ENCODE data around the gene CAMKMT.

CAMKMT gene

DNA sequence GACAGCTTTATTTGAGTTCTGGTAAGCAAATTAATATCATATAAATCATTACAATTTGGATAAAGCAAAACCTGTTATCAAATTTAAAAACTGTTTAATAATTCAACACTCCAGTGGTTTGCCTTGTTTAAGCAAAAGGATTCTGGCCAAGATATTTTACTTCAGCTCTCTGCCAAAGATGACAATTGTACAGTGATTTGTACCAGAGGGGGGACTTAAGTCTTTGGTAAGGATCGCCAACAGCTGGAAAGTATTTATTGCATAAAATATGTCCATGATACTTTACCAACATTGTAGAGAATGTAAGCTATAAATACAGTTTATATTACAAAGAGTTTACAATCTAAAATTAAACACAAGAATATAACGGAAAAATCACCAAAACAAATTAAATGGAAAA lies 14.2 kb upstream of the CAMKMT start:
- H3K9ac ChIP-seq (ENCODE audit: insufficient read length, low read depth) = no peak overlapping the region
- H3K4me1 ChIP-seq (ENCODE audit: insufficient read depth, insufficient read length) = no peaks in the 10 kb centered on the region
- peaks cover 9% of the 10 kb centered on the region for H3K36me3 ChIP-seq (ENCODE audit: insufficient read depth, insufficient read length, low read length)
- no peaks in the 10 kb centered on the region for H3K27me3 ChIP-seq (ENCODE audit: insufficient read depth, insufficient read length)
- no peak for TF ChIP-seq ZNF274 (IDR thresholded peaks at IDR 0.05; ENCODE audit: low read depth, low read length)
- H3K9me3 ChIP-seq (ENCODE audit: insufficient read depth, low read length) = no peaks in the 10 kb centered on the region
- DNase-seq (ENCODE audit: low read depth, low spot score) = no peak
- no peak overlapping the region for H3K4me3 ChIP-seq (ENCODE audit: insufficient read length, low read depth)

DNA sequence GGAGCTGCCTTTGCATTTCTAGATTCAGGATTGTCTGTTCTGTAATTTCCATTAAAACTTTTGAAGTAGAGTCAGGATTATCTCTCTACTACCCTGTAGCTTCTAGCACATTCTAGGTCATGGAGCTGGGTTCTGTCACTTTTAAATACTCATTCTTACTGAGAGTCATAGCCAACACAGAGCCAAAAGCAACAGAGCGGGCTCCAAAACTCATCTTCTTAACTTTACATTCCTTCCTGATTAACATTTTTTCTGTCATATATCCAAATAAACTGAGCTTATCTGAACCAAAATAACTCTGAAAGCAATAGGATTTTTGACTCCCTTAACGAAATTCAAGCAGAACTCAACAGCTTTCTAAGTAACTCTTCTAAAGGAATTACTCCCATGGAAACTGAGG lies 13.3 kb upstream of the CAMKMT start:
- DNase-seq (ENCODE audit: low read depth, low spot score) = no peak
- no peak for TF ChIP-seq YY1 (IDR thresholded peaks at IDR 0.05; ENCODE audit: insufficient read depth, insufficient read length)
- TF ChIP-seq SUZ12 (IDR thresholded peaks at IDR 0.05; ENCODE audit: extremely low read depth, insufficient read depth, insufficient read length) = no peak
- TF ChIP-seq ZNF274 (IDR thresholded peaks at IDR 0.05; ENCODE audit: low read depth, low read length) = no peak
- Histone ChIP-seq H3K9me3 (ENCODE audit: insufficient read depth, low read length) (no peaks in the 10 kb centered on the region), H3K4me1 (ENCODE audit: insufficient read depth, insufficient read length) (no peaks in the 10 kb centered on the region), H3K27me3 (ENCODE audit: insufficient read depth, insufficient read length) (no peaks in the 10 kb centered on the region), H3K36me3 (ENCODE audit: insufficient read depth, insufficient read length, low read length) (peaks cover 5% of the 10 kb centered on the region), H3K4me3 (ENCODE audit: insufficient read length, low read depth) (no peak overlapping the region), H3K9ac (ENCODE audit: insufficient read length, low read depth) (no peak overlapping the region)

DNA sequence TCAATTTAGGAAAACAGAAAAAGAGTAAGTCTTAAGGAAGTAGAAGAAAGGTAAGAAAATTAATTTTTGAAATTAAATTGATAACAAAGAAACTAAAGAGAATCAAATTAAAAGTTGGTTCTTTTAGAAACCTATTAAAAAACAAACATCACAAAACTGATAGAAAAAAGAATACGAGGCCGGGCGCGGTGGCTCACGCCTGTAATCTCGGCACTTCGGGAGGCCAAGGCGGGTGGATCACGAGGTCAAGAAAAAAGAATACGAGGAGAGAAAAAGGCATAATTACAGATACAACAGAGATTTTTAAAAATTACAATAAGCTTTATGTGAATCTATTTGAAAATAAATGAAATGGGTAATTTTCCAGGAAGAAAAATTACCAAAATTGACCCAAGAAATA lies 12.2 kb upstream of the CAMKMT start:
- TF ChIP-seq ZNF274 (IDR thresholded peaks at IDR 0.05; ENCODE audit: low read depth, low read length) (no peak), YY1 (IDR thresholded peaks at IDR 0.05; ENCODE audit: insufficient read depth, insufficient read length) (no peak), SUZ12 (IDR thresholded peaks at IDR 0.05; ENCODE audit: extremely low read depth, insufficient read depth, insufficient read length) (no peak)
- H3K9ac ChIP-seq (ENCODE audit: insufficient read length, low read depth) = no peak overlapping the region
- no peak for DNase-seq (ENCODE audit: low read depth, low spot score)

DNA sequence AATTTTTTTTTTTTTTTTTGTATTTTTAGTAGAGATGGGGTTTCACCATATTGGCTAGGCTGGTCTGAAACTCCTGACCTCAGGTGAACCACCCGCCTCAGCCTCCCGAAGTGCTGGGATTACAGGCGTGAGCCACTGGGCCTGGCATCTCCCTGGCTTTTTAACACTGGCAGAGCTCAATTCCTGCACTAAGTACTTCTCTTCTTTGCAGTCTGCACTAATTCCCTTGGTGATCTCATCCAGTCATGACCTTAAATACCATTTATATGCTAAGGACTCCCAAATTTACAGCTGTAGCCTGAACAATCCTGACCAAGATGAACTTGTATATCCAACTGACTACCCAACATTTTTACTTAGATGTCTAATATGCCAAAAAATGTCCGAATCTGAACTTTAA lies 10.7 kb upstream of the CAMKMT start:
- no peak overlapping the region for H3K9ac ChIP-seq (ENCODE audit: insufficient read length, low read depth)
- no peaks in the 10 kb centered on the region for H3K9me3 ChIP-seq (ENCODE audit: insufficient read depth, low read length)
- no peak for TF ChIP-seq ZNF274 (IDR thresholded peaks at IDR 0.05; ENCODE audit: low read depth, low read length)
- no peak for TF ChIP-seq SUZ12 (IDR thresholded peaks at IDR 0.05; ENCODE audit: extremely low read depth, insufficient read depth, insufficient read length)
- no peak for TF ChIP-seq YY1 (IDR thresholded peaks at IDR 0.05; ENCODE audit: insufficient read depth, insufficient read length)
- H3K36me3 ChIP-seq (ENCODE audit: insufficient read depth, insufficient read length, low read length) = no peaks in the 10 kb centered on the region
- no peak for DNase-seq (ENCODE audit: low read depth, low spot score)
- no peaks in the 10 kb centered on the region for H3K27me3 ChIP-seq (ENCODE audit: insufficient read depth, insufficient read length)
- H3K4me1 ChIP-seq (ENCODE audit: insufficient read depth, insufficient read length) = no peaks in the 10 kb centered on the region
- no peak overlapping the region for H3K4me3 ChIP-seq (ENCODE audit: insufficient read length, low read depth)

More for the DNA sequence above, 12.2 kb upstream of the CAMKMT start:
- Histone ChIP-seq H3K4me3 (ENCODE audit: insufficient read length, low read depth) (no peak overlapping the region), H3K36me3 (ENCODE audit: insufficient read depth, insufficient read length, low read length) (no peaks in the 10 kb centered on the region), H3K9me3 (ENCODE audit: insufficient read depth, low read length) (no peaks in the 10 kb centered on the region), H3K27me3 (ENCODE audit: insufficient read depth, insufficient read length) (no peaks in the 10 kb centered on the region), H3K4me1 (ENCODE audit: insufficient read depth, insufficient read length) (no peaks in the 10 kb centered on the region)

DNA sequence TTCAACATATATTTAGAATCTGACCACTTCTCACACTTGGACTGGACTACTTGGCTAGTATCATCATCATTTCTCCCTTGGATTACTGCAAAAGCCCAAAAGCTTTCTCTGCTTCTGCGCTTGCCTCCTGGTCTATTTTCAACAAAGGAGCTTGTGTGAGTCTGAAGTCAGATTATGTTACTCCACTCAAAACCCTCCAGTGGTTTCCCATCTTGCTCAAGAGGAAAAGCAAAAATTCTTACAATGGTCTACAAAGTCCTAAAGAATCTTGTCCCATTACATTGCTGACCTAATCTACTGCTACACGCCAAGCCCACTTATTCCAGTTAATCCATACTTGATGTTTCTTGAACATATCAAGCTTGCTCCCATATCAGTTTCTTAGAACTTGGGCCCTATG lies 10.1 kb upstream of the CAMKMT start:
- DNase-seq (ENCODE audit: low read depth, low spot score) = no peak
- Histone ChIP-seq H3K4me1 (ENCODE audit: insufficient read depth, insufficient read length) (no peaks in the 10 kb centered on the region), H3K9ac (ENCODE audit: insufficient read length, low read depth) (no peak overlapping the region), H3K27me3 (ENCODE audit: insufficient read depth, insufficient read length) (no peaks in the 10 kb centered on the region), H3K36me3 (ENCODE audit: insufficient read depth, insufficient read length, low read length) (no peaks in the 10 kb centered on the region), H3K4me3 (ENCODE audit: insufficient read length, low read depth) (no peak overlapping the region), H3K9me3 (ENCODE audit: insufficient read depth, low read length) (no peaks in the 10 kb centered on the region)
- no peak for TF ChIP-seq SUZ12 (IDR thresholded peaks at IDR 0.05; ENCODE audit: extremely low read depth, insufficient read depth, insufficient read length)
- TF ChIP-seq YY1 (IDR thresholded peaks at IDR 0.05; ENCODE audit: insufficient read depth, insufficient read length) = no peak
- TF ChIP-seq ZNF274 (IDR thresholded peaks at IDR 0.05; ENCODE audit: low read depth, low read length) = no peak

- Histone ChIP-seq H3K4me1 (ENCODE audit: insufficient read depth, insufficient read length) (no peaks in the 10 kb centered on the region), H3K4me3 (ENCODE audit: insufficient read length, low read depth) (no peak overlapping the region), H3K9ac (ENCODE audit: insufficient read length, low read depth) (no peak overlapping the region), H3K27me3 (ENCODE audit: insufficient read depth, insufficient read length) (no peaks in the 10 kb centered on the region), H3K9me3 (ENCODE audit: insufficient read depth, low read length) (no peaks in the 10 kb centered on the region), H3K36me3 (ENCODE audit: insufficient read depth, insufficient read length, low read length) (no peaks in the 10 kb centered on the region)
- TF ChIP-seq ZNF274 (IDR thresholded peaks at IDR 0.05; ENCODE audit: low read depth, low read length) = no peak
- no peak for TF ChIP-seq YY1 (IDR thresholded peaks at IDR 0.05; ENCODE audit: insufficient read depth, insufficient read length)
- DNase-seq (ENCODE audit: low read depth, low spot score) = no peak
These were observed 9.2 kb upstream of the CAMKMT start for GRCh38 chr2:44352510-44352909.

- Histone ChIP-seq H3K27me3 (ENCODE audit: insufficient read depth, insufficient read length) (no peaks in the 10 kb centered on the region), H3K9ac (ENCODE audit: insufficient read length, low read depth) (no peak overlapping the region), H3K4me3 (ENCODE audit: insufficient read length, low read depth) (no peak overlapping the region), H3K36me3 (ENCODE audit: insufficient read depth, insufficient read length, low read length) (no peaks in the 10 kb centered on the region), H3K9me3 (ENCODE audit: insufficient read depth, low read length) (no peaks in the 10 kb centered on the region), H3K4me1 (ENCODE audit: insufficient read depth, insufficient read length) (no peaks in the 10 kb centered on the region)
- no peak for DNase-seq (ENCODE audit: low read depth, low spot score)
- TF ChIP-seq YY1 (IDR thresholded peaks at IDR 0.05; ENCODE audit: insufficient read depth, insufficient read length) = no peak
These were observed 7.0 kb upstream of the CAMKMT start for GRCh38 chr2:44354761-44355160.

- TF ChIP-seq YY1 (IDR thresholded peaks at IDR 0.05; ENCODE audit: insufficient read depth, insufficient read length) = no peak
- no peak for TF ChIP-seq SUZ12 (IDR thresholded peaks at IDR 0.05; ENCODE audit: extremely low read depth, insufficient read depth, insufficient read length)
- no peak for TF ChIP-seq ZNF274 (IDR thresholded peaks at IDR 0.05; ENCODE audit: low read depth, low read length)
- no peak overlapping the region for H3K9ac ChIP-seq (ENCODE audit: insufficient read length, low read depth)
- H3K27me3 ChIP-seq (ENCODE audit: insufficient read depth, insufficient read length) = no peaks in the 10 kb centered on the region
- no peaks in the 10 kb centered on the region for H3K36me3 ChIP-seq (ENCODE audit: insufficient read depth, insufficient read length, low read length)
- no peak overlapping the region for H3K4me3 ChIP-seq (ENCODE audit: insufficient read length, low read depth)
- no peak for DNase-seq (ENCODE audit: low read depth, low spot score)
- no peaks in the 10 kb centered on the region for H3K9me3 ChIP-seq (ENCODE audit: insufficient read depth, low read length)
- H3K4me1 ChIP-seq (ENCODE audit: insufficient read depth, insufficient read length) = no peaks in the 10 kb centered on the region
These were observed 3.2 kb upstream of the CAMKMT start for GRCh38 chr2:44358503-44358902.

Measured in NT2/D1 (cell line).